HG03066 (cell line): ENCODE data around the gene EXOC6B.

Experiments
- ATAC-seq: cut with Tn5 transposase; IDR thresholded peaks from one replicate; pipeline ENCODE4 v1.9.1; 2021; ENCODE audit warnings: low read depth; ENCODE audit not compliant: unreplicated experiment

Gene EXOC6B

GRCh38 chr2:72155151-72155550, 670.7 kb downstream of the EXOC6B start:
- no peak for ATAC-seq

GRCh38 chr2:72154386-72154975, 671.4 kb downstream of the EXOC6B start:
- no peak for ATAC-seq

- no peak for ATAC-seq
These were observed 671.9 kb downstream of the EXOC6B start for GRCh38 chr2:72153924-72154323.

- ATAC-seq: no peak
These were observed 672.6 kb downstream of the EXOC6B start for GRCh38 chr2:72153026-72153791.

- no peak for ATAC-seq
These were observed 674.9 kb downstream of the EXOC6B start for GRCh38 chr2:72150861-72151356.

- no peak for ATAC-seq
These were observed 675.5 kb downstream of the EXOC6B start for GRCh38 chr2:72150157-72150860.

GRCh38 chr2:72149556-72150156, 676.2 kb downstream of the EXOC6B start:
- ATAC-seq: no peak

- no peak for ATAC-seq
These were observed 676.8 kb downstream of the EXOC6B start for GRCh38 chr2:72148837-72149555.

GRCh38 chr2:72148003-72148836, 677.6 kb downstream of the EXOC6B start:
- no peak for ATAC-seq

- no peak for ATAC-seq
These were observed 678.4 kb downstream of the EXOC6B start, which contains the start of gene CYP26B1 for GRCh38 chr2:72147303-72147971. CYP26B1 (minus strand) TSS chr2:72147862; CDS start chr2:72147834, 28 bp downstream.

- ATAC-seq: no peak
These were observed 679.2 kb downstream of the EXOC6B start for GRCh38 chr2:72146347-72147302.

- no peak for ATAC-seq
These were observed 680.0 kb downstream of the EXOC6B start for GRCh38 chr2:72145658-72146329.

GRCh38 chr2:72145289-72145657, 680.6 kb downstream of the EXOC6B start:
- ATAC-seq: no peak

- no peak for ATAC-seq
These were observed 681.1 kb downstream of the EXOC6B start for GRCh38 chr2:72144632-72145288.

- no peak for ATAC-seq
These were observed 681.6 kb downstream of the EXOC6B start for GRCh38 chr2:72144274-72144631.

GRCh38 chr2:72143441-72144273, 682.2 kb downstream of the EXOC6B start:
- no peak for ATAC-seq
